Loucy (cell line): ENCODE measurements around the gene CST4.

ENCODE experiments used
- EZH2phosphoT487 ChIP-seq: fragments of 200-600 bp; IDR thresholded peaks from 2 replicates; pipeline ENCODE4 v1.6.1; 2018; ENCODE audit warnings: antibody characterized with exemption, mild to moderate bottlenecking, moderate library complexity, borderline replicate concordance
- TF ChIP-seq, protein P1 (sequence below): fragments of 200-600 bp; sonication (generic); conservative IDR thresholded peaks from 2 replicates; pipeline ENCODE4 v1.5.1; 2014; ENCODE audit warnings: mild to moderate bottlenecking, antibody characterized with exemption, low read length

- TF ChIP-seq, protein P1, sequence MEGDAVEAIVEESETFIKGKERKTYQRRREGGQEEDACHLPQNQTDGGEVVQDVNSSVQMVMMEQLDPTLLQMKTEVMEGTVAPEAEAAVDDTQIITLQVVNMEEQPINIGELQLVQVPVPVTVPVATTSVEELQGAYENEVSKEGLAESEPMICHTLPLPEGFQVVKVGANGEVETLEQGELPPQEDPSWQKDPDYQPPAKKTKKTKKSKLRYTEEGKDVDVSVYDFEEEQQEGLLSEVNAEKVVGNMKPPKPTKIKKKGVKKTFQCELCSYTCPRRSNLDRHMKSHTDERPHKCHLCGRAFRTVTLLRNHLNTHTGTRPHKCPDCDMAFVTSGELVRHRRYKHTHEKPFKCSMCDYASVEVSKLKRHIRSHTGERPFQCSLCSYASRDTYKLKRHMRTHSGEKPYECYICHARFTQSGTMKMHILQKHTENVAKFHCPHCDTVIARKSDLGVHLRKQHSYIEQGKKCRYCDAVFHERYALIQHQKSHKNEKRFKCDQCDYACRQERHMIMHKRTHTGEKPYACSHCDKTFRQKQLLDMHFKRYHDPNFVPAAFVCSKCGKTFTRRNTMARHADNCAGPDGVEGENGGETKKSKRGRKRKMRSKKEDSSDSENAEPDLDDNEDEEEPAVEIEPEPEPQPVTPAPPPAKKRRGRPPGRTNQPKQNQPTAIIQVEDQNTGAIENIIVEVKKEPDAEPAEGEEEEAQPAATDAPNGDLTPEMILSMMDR: no peak
- no peak for TF ChIP-seq EZH2phosphoT487
Observed at GRCh38 chr20:23652926-23653325, 35.9 kb downstream of the CST4 start.
